NCI-H82 (cell line): ENCODE data around the gene CELF1.
A peak's percentile ranks its signal among the peaks of the same experiment; 100 is the strongest.

ENCODE experiments used
- DNase-seq: peaks from one replicate; lab custom pipeline; 2025; lab: John Stamatoyannopoulos, UW

The CELF1 gene

DNA sequence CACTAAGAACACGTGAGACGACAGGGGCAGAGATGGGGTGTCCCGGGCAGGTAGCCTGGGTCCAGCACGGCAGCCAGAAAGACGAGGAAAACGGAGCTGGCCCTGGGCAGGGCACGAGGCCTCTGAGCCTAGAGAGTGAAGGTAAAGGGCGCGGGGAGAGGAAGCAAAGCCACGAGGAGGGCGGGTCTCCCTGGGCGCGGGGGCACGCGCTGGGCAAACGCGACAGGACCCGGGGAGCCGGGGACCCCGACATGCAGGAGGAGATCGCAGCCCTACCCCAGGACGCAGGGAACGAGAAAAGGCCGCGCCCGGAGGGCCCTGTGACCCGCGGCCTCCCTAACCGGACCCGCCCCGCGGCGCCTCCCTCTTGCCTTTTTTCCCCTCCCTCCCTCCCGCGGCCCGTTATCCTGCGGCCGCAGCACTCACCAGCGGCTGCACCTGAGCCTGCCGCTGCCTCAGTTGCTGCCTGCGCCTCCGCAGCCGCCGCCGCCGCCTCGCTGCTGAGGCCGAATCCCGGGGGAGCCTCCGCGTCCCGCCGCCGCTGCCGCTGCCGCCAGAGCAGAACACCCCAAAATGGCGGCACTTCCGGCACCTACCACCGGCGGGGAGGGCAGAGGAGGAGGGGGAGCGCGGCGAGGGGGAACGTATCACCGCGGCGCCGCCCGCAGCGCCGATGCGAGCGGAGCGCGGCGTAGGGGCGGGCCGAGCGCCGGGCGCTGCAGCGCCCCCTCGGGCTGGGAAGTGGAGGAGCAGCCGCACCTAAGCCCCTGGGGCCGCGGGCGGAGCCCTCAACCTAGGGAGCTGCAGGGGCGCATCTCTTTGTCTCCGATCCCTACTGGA lies at the start of gene CELF1:
TSS of gene CELF1 (minus strand) at position 567 of the 840 bp plus-strand sequence. CDS start 53,609 bp downstream, outside the sequence.
- peak; percentile 94 for DNase-seq

GRCh38 chr11:47599902-47600301 lies 47.0 kb upstream of the CELF1 start:
- no peak for DNase-seq

DNA sequence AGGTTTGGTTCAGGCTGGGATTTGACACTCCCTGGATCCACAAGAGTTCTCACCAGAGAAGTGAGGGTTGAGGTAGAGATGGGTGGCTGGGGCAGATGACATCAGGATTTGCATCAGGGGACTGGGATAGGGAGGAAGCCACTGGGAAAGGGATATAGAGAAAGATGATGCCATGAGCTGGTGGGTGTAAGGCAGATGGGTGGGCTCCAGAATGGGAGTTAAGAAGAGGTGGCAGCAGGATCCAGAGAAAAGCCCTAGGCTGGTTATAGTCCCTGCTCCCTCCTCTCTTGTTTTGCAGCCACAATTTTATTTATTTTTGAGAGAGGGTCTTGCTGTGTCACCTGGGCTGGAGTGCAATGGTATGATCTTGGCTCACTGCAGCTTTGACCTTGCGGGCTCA lies 43.0 kb upstream of the CELF1 start:
- no peak for DNase-seq

- DNase-seq = no peak
Measured at GRCh38 chr11:47595029-47595428, 42.1 kb upstream of the CELF1 start.

DNA sequence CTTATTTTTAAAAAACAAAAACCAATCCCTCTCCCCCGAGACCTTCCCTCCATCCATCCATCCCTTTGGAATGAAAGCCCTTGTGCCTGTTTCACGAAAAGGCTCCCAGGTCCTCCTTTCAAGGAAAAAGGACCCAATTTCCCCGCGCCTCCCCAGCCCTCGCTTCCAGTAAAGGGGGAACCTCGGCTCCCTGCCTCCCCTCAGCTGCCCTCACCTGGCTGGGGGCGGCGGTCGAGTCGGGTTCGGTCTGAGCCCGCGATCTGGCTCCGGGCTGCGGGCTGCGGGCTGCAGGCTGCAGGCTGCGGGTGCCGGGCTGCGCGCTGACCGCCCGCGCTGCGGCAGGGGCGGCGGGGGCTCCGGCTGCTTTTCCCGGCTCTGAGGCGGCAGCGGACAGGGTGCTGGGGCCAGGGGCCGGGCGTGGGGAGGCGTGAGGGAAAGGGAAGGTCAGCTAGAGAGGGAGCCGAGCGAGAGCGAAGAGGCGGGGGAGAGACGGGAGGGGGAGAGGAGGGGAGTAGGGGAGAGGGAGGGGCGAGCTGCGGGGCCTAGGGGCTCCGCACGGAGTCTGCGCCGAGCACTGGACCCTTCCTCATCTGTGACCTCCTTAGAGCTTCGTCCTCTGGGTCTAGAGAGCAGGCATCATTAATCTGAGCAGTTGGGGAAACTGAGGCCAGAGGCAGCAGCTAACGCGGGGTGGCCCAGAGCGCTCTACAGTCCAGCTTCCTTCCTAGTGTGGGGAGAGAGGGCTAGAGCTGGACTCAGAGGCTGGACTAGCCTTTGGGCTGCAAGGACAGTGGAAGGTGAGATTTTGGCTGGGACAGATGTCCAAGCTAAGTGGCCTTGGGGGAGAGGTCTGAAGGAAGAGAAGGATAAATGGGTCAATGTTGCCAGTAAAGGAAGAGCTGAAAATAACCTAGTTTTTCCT lies 41.3 kb upstream of the CELF1 start, which contains the start of gene C1QTNF4:
TSS of gene C1QTNF4 (minus strand) at position 478 of the 922 bp plus-strand sequence. CDS start 3,601 bp downstream, outside the sequence.
- DNase-seq = peak; percentile 27

DNA sequence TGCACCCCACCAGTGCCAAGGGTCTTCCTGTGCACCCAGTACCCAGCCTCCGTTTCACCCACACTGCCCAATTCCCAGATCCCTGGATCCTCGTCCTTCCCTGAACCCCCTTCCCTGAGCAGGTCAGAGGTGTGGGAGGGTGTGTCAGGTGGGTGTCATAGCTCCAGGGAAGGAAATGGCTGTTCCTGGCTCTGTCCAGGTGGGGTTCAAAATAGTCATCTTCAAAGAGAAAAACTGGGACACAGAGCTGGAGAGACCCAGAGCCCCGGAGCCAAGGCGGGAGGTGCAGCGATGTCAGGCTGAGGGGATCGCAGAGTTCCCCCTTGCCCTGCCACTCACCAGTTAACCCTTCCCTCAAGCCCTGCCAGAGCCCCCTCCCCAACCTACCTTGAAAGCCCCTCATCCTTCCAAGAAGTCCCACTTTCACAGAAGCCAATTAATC lies 40.6 kb upstream of the CELF1 start:
- no peak for DNase-seq

DNA sequence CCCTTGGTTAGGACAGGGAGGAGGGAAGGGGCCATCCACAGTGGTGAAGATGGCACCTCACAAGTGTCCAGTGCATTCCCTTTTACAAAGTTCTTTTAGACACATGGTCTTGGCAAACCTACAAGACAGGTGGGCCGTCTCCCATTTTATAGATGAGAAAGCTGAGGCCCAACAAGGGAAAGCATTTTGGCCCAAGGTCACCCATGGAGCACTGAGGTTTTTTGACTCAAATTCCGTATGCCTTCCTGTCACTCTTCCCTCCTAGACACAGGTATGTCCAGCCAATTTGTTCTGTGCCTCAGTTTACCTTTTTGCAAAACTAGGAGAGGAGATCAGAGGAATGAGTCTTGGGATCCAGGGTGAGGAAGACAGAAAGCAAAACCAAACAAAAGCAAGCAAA lies 40.0 kb upstream of the CELF1 start:
- no peak for DNase-seq

GRCh38 chr11:47592251-47592650 lies 39.3 kb upstream of the CELF1 start:
- no peak for DNase-seq

DNA sequence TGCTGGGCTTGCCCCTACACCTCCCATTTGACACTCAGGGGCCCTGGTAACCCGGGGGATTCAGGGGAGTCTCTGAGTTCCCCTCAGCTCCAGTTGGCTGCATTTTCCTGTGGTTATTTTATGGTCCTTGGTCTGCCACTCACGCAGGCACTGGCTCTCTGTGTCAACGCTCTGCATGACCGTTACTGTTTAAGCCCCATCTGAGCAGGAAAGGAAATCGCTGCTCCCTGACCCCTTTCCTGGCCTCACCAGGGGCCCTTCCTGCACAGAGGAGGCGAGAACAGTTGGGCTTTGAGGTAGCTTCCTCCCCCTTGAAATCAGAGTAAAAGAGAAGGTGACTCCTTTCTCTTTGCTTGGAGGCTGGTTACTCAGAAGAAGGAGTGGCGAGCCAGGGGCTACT lies 38.8 kb upstream of the CELF1 start:
- no peak for DNase-seq

- no peak for DNase-seq
Measured at GRCh38 chr11:47589977-47590861, 37.3 kb upstream of the CELF1 start.

DNA sequence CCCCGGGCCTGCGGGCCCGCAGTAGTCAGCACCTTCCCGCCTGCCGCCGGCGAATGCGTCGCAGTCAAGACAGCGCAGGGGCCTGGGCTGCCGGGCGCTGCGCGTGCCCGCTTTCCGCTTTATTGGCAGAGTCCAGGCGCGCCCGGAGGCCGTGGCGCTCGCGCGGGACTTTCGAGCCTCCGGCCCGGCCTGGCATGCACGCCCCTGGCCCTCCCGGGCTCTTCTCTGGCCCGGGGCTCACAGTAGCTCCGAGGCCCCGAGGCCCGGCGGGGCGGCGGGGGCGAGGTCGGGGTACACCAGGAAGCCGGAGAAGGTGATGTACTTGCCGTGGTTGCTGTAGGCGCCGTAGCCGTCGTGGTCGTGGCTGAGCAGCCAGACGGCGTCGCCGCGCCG lies 36.6 kb upstream of the CELF1 start:
- no peak for DNase-seq

GRCh38 chr11:47589118-47589517 lies 36.2 kb upstream of the CELF1 start:
- DNase-seq = no peak

GRCh38 chr11:47587723-47588326 lies 34.9 kb upstream of the CELF1 start:
- DNase-seq = no peak

DNA sequence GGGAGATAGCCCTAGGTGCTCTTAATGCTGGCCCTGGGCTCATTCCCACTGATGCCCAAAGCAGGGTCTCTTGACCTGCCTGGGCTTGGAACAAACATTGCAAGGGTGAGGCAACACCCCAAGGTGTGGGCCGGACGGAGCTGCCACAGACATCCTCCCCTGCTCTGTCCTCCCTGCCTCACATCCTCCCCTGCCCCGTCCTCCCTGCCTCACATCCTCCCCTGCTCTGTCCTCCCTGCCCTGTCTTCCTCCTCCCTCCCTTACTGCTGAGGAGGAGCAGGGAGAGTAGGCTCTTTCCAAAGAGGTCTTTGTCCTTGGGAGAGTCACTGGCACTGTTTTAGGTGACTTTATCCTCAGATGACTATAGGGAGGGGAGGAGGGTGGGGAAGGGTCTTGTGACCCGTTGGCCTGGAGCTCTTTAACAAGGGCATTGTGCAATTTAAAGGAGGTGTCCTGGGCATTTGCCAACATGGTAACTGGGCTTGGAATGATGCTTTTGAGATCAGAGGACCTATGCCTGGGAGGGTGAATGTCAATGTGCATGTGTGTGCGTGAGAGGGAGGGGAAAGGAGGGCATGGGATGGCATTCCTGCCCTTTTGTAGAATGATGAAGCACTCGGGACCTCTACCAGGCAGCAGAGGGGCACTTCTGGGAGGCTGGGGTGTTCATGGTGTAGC lies 34.2 kb upstream of the CELF1 start:
- no peak for DNase-seq

- DNase-seq = no peak
Measured at GRCh38 chr11:47586098-47586855, 33.3 kb upstream of the CELF1 start, which contains the start of gene FAM180B. Gene FAM180B, plus strand, starts transcription at chr11:47586678. Its CDS starts 91 bp downstream, at chr11:47586769.

GRCh38 chr11:47583844-47584243 lies 30.9 kb upstream of the CELF1 start:
- no peak for DNase-seq

GRCh38 chr11:47578524-47579494 lies 25.9 kb upstream of the CELF1 start, which contains the start of the genes KBTBD4 and NDUFS3:
Gene KBTBD4, minus strand, starts transcription at chr11:47578970. Its CDS starts 19 bp downstream, at chr11:47578951.
Gene NDUFS3, plus strand, starts transcription at chr11:47579074. Its CDS starts 18 bp downstream, at chr11:47579092.
- peak; percentile 93 for DNase-seq

DNA sequence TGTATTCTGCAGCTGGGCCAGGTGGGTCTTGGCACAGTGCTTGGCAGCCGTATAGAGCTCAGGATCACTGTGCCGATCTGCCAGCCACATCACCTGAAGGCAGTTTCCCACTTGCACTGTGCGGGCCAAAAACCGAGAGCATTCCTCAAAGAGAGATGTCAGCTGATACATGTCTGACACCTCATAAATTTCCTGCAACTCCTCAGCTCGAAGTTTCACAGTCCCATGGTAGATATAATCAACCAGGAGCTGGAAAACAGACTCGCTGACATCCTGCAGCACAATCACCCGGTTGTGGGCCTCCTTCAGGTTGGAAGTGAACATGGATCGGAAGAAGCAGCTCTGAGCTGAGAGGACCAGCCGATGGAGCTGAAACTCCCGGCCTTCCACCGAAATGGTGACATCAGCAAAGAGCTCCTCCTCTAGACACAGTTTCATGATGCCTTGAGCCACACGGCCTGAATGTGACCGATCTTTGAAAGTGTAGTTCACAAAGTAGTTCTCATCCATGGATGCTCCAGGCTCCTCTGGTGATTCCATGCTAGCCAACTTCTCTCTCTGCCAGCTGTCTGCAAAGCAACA lies 24.6 kb upstream of the CELF1 start:
- DNase-seq = no peak
